ENCODE results near the gene C5orf58.

Gene C5orf58

DNA sequence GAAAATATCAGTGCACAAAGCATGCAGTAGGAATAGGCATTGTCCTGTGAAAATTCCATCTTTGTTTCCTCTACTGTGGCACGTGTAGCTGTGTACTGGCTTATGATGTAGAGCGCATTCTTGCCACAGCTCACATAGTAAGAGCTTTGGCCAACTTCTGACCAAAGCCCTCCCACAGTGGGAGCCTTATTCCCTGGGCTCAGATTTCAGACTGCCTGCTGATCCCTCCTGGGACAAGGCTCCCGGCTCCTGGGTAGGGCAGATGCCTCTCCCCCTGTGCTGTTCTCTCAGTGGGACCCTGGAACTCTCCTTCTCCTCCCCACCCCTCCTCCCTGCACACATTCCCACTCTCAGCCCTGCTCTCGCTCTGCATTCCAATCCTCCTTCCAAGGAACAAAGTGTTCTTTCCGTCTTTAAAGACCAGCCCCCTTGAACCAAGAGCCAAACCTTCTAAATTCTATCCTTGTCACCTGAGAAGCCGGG is 47.3 kb downstream of the C5orf58 start:
- no peak for DNase-seq (ENCODE audit: low read depth in 2 of 2)

DNA sequence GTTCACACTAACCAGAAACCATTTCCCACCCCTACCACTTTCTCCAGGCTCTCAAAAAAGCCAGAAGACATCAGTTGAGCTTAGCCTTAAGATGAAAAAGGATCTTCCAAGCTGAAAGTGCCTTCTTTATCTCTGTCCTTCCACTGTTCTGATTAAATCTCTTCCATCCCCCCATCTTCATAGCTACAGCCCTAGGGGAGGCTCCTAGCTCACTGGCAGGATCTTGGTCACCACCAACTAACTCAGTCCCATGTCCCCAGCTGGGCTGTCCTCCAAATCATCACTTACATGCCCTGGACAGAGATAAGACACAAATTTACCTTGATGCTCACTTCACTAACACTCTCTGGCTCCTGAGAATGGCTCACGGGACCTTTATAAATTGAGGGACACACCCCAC is 50.5 kb downstream of the C5orf58 start:
- no peak for DNase-seq (ENCODE audit: low read depth in 2 of 2)

DNA sequence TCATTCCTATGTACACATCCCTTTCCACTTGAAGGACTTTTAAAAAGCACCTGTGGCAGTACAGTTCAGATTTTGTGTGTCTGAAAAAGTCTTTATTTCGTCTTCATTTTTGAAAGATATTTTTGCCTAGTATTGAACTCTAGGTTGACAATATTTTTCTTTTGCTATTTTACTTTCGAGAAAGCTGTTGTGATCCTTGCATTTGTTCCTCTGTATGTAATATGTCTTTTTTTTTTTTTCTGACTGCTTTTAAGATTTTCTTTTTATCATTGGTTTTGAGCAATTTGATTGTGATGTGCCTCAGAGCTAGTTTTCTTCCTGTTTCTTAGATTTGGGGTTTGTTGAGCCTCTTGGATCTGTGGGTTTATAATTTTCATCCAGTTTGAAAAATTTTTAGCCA is 51.4 kb downstream of the C5orf58 start:
- DNase-seq (ENCODE audit: low read depth in 2 of 2), result no peak

DNA sequence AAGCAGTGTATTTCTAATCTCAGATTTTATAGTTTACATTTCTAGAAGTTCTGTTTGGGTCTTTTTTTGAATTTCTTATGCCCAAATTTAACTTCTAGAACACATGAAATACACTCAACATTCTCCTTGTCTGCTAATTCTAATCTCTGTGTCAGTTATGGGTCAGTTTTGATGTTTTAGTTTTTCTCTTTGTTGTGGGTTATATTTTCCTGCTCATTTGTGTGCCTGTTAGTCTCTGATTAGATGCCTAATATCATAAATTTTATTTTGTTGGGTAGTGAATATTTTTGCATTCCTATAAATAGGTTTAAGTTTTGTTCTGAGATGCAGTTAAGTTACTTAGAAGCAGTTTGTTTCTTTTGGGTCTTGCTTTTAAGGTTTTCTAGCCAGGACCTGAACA is 52.4 kb downstream of the C5orf58 start:
- no peak for DNase-seq (ENCODE audit: low read depth in 2 of 2)

- no peak for DNase-seq (ENCODE audit: low read depth in 2 of 2)
Measured at GRCh38 chr5:170286386-170286925, 53.7 kb downstream of the C5orf58 start.

DNA sequence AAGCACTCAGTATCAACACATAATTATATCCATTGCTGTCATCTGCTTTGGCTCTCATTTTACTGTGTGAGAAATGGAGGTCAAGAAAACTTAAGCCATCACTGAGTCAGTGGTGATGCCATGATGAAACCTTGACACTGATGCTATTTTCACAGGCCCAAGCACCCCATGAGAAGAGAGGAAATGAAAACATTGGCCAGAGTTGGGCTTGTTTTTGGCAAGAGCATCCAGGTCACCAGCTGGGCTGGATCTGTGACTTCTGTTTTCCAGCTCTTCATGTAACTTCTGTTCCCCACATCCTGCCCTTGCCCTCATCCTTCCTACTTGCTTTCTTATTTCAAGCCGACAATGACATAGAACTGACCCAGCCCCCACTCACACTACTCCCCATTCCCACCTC is 54.7 kb downstream of the C5orf58 start:
- DNase-seq (ENCODE audit: low read depth in 2 of 2), result no peak

GRCh38 chr5:170288151-170288550 is 55.4 kb downstream of the C5orf58 start:
- DNase-seq (ENCODE audit: low read depth in 2 of 2), result no peak

DNA sequence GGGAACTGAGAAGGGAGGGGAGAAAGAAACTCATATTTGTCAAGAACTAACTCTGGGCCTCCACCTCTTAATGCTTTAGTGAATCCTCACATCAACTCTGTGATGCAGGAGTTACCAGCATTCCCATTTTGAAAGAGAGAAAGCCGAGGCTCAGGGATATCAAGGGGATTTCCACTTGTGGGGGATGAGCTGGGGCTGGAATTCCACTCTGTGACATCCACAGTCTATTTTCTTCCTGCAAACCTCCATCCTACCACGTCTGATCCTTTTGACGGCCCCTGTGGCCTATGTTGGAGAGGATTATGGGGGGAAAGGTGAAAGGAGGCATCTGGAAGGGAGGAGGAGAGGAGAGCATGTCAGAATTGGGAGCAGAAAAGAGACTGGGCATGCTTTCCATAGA is 55.8 kb downstream of the C5orf58 start:
- no peak for DNase-seq (ENCODE audit: low read depth in 2 of 2)

DNA sequence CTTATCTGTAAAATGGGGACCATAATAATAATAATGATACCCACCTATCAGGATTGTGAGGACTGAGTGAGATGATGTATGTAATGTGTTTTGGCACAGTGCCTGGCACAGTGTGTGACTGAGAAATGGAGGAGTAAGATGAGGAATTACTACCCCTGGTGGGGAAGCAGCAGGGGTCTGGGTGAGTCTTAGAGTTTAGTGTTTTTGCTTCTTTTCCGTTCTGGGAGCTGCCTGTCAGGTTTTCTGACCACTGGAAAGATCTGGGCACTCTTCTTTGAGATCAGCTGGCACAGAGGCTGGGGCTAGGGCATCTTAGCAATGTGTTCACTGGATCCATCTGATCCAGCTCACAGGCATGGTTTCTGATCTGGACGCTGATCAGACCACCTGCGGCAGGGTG is 56.3 kb downstream of the C5orf58 start:
- no peak for DNase-seq (ENCODE audit: low read depth in 2 of 2)

DNA sequence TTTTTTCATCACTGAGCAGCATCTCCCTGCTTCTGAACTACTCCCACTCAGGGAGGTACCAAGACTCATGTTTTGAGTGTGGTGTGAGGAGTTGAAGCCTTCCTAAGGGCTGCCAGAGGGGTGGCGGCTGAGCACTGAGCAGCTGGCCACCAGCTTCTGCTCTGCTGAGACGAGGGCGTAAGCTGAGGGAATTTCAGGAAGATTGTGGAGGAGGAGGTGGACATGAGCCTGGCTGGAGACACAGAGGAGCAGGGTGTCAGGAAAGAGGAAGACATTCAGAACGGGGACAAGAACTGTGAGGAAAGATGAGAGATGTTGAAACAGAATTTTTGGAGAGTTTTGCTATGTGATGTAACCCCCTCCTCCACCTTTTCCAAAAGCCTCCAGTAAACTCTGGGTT is 57.0 kb downstream of the C5orf58 start:
- DNase-seq (ENCODE audit: low read depth in 2 of 2), result no peak

DNA sequence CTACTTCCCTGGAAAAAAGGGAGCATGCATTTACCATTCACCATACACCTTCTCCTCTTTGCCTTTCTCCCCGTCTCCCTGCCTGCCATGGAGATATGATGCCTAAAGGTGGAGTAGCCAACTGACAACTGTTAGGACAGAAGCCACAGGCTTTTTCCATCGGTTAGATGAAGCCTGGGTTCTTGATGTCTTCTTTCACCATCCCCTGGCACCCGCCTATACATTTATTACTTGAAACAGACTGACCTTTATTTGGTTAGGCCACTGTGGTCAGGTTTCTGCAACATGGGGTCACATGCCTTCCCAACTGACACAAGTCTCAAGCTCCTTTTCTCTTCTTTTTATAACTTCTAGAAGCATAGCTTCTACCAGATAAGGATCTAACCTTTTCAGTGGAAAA is 57.7 kb downstream of the C5orf58 start:
- no peak for DNase-seq (ENCODE audit: low read depth in 2 of 2)

DNA sequence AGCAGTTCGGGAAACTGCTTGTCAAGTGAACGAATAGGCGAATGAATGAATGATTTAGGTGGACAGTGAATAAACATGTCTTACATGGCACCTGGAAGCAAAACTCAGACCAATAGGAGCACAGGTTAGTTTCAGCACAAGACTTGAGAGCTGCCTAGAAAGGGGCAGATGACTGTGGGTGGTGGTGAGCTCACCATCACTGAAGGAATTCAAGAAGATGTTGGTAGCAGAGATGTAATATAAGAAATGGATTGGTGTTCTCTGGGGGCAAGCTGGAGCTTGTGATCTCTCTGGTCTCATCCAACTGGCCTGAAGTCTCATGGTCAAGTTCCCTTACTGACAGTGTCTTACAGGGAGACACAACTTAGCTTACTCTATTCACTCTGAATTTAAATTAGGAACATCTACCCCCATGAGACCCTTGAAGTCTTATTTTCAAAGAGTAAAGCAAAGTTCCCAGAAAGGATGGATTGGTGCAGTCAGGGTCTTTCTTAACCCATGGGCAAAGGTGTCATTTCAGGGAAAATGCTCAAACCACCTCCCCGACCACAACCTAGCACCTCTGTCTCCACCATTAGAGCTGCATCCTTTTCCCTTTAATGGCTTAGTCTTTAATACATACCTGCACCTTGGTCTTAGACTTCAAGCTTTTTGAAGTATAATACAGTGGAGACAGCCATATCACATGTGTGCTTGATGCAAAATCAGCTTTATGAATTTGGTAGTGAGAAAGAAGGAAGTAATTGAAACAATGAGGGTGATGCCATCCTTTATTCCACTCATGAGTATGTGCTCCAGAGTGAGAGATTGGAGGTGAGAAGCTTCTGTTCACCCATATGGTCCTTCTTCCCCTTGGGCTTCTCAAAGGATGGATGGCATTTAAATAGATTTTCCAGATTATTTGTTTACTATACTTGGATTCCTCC is 59.7 kb downstream of the C5orf58 start:
- DNase-seq (ENCODE audit: low read depth in 2 of 2), result no peak

- no peak for DNase-seq (ENCODE audit: low read depth in 2 of 2)
Measured at GRCh38 chr5:170293273-170293672, 60.5 kb downstream of the C5orf58 start.

DNA sequence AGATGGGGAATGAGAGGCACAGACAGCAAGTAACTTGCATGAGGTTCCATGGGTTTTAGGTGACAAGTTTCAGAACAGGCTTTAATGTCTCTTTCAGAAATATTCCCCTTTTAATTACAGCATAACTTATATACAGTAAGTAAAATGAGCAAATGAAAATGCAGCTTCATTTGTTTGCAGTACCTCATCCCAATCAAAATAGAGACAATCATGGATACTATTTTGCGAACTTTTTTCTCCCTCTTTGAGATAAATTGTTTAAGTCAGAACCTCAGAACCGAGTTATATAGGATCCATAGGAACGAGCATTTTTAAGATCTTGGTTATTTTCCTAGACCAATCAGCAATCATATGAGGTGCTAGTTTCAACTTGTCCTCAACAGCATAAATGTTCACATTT is 61.3 kb downstream of the C5orf58 start:
- DNase-seq (ENCODE audit: low read depth in 2 of 2), result no peak

DNA sequence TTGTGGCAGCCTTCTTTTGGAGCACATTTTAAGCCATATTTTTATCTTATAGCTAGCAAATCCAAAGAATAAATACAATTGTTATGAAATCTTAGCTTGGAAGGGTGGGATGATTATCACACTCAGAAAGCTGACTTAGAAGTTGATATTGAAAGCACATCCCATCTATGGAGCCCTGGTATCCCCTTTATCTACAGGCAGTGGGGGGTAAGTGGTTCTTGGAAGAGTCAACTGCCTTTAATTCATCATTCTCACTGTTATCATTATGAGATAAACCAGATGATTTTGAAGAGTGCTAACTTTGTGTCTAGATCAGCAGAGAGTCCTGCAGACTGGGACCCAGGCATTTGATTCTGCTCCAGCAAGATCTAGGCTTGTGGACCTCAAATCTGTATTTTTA is 61.8 kb downstream of the C5orf58 start:
- no peak for DNase-seq (ENCODE audit: low read depth in 2 of 2)
